ENCODE results near the gene FBXO8. TPM values are rescaled to one million over a fixed set of nuclear protein-coding genes. Genes with fewer than 3 reads are reported as not detected.

FBXO8 gene
- total RNA-seq, 6 experiments from 2014 or later = 15.4 to 22.2 (median 21.5) TPM

DNA sequence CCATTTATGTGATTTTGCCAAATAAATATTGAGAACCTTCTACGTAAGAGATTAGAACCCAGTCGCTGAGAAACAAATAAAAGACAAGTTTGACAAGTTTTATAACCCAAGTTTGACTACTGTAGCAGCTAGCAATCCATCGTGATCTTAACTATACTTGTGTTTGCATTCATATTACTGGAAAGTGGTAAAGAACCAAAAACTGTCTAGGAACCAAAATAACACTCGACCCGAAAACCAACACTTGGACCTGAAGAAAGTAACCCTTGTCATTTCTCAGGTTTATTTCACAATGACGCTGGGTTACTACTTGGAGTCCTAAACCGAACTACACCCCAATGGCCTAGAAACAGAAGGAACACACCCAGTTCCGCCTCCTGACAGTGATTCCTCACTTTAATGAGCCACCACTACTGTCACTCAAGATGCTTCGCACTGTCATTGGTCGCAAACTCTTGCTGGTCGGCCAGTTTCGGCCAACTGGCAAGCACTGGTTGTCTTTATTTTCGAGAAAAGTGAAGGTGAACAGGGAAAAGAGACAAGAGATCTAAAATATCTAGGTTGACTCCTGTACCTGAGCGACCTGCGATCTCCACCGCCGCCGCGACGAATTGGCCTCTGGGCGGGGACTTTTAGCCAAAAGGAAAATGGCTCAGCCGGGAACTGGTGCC, 496 bp downstream of the FBXO8 start:
- peaks cover 53% of the 10 kb centered on the region for H3K4me1 Mint-ChIP-seq (ENCODE audit: low read depth)
- peaks cover 17% of the 10 kb centered on the region for H3K36me3 Mint-ChIP-seq (ENCODE audit: low read depth)
- no peaks in the 10 kb centered on the region; the same call in 1 of the 2 replicates for H3K27me3 Mint-ChIP-seq (ENCODE audit: insufficient read depth)
- H3K4me3 Mint-ChIP-seq = peak overlapping the region; percentile 100
- H3K9me3 Mint-ChIP-seq = peaks cover 6% of the 10 kb centered on the region; the same call in 1 of the 2 replicates
- DNase-seq = peak; percentile 95
- peak overlapping the region; percentile 99 for H3K27ac Mint-ChIP-seq
- TF ChIP-seq, protein P1, sequence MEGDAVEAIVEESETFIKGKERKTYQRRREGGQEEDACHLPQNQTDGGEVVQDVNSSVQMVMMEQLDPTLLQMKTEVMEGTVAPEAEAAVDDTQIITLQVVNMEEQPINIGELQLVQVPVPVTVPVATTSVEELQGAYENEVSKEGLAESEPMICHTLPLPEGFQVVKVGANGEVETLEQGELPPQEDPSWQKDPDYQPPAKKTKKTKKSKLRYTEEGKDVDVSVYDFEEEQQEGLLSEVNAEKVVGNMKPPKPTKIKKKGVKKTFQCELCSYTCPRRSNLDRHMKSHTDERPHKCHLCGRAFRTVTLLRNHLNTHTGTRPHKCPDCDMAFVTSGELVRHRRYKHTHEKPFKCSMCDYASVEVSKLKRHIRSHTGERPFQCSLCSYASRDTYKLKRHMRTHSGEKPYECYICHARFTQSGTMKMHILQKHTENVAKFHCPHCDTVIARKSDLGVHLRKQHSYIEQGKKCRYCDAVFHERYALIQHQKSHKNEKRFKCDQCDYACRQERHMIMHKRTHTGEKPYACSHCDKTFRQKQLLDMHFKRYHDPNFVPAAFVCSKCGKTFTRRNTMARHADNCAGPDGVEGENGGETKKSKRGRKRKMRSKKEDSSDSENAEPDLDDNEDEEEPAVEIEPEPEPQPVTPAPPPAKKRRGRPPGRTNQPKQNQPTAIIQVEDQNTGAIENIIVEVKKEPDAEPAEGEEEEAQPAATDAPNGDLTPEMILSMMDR (IDR thresholded peaks at IDR 0.05) = no peak

DNA sequence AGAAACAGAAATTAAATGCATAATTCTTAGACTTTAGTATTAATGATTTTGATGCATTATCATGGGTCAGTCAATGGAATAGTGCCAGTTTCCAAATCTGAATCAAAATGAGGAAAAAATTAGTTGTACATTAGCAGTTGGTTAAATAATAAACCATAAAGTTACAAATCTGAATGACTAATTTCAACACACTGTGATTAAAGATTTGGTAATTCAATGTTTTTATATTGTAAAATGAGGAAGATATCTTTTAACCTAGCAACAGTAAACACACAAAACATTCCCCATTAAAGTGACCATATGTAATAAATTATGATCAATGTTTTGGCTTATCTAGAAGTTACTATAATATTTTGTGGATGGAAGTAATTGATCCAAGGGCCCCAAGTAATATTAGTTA, 1.6 kb downstream of the FBXO8 start:
- Mint-ChIP-seq H3K9me3 (peaks cover 6% of the 10 kb centered on the region; the same call in 1 of the 2 replicates), H3K27me3 (ENCODE audit: insufficient read depth) (no peaks in the 10 kb centered on the region; the same call in 1 of the 2 replicates), H3K36me3 (ENCODE audit: low read depth) (peaks cover 17% of the 10 kb centered on the region), H3K4me3 (peak overlapping the region; percentile 100), H3K27ac (peak overlapping the region; percentile 99), H3K4me1 (ENCODE audit: low read depth) (peaks cover 62% of the 10 kb centered on the region)
- TF ChIP-seq, protein P1 (IDR thresholded peaks at IDR 0.05) = no peak
- no peak for DNase-seq

DNA sequence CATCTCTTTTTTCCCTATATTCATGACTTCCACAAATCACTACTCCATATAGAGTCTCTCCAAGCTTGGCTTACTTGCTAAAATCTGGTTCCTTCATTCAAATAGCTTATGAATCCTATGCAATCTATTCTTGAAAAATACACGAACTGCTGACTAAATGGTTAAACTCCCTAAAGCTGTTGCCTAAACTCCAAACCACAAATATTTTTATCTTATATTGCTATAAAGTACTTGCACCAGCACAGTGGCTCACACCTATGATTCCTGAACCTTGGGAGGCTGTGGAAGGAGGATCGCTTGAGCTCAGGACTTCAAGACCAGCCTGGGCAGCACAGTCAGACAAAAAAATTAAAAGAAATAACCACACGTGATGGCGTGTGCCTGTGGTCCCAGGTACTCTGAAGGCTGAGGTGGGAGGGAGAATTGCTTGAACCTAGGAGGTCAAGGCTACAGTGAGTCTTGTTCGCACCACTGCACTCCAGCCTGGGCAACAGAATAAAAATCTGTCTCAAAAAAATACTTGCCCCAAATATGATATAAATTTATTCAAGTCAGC, 2.2 kb downstream of the FBXO8 start:
- H3K4me3 Mint-ChIP-seq = peak overlapping the region; percentile 33
- DNase-seq = no peak
- H3K27ac Mint-ChIP-seq = no peak overlapping the region
- H3K9me3 Mint-ChIP-seq = peaks cover 6% of the 10 kb centered on the region; the same call in 1 of the 2 replicates
- TF ChIP-seq, protein P1 (IDR thresholded peaks at IDR 0.05) = no peak
- no peaks in the 10 kb centered on the region; the same call in 1 of the 2 replicates for H3K27me3 Mint-ChIP-seq (ENCODE audit: insufficient read depth)
- H3K4me1 Mint-ChIP-seq (ENCODE audit: low read depth) = peaks cover 62% of the 10 kb centered on the region
- peaks cover 17% of the 10 kb centered on the region for H3K36me3 Mint-ChIP-seq (ENCODE audit: low read depth)

DNA sequence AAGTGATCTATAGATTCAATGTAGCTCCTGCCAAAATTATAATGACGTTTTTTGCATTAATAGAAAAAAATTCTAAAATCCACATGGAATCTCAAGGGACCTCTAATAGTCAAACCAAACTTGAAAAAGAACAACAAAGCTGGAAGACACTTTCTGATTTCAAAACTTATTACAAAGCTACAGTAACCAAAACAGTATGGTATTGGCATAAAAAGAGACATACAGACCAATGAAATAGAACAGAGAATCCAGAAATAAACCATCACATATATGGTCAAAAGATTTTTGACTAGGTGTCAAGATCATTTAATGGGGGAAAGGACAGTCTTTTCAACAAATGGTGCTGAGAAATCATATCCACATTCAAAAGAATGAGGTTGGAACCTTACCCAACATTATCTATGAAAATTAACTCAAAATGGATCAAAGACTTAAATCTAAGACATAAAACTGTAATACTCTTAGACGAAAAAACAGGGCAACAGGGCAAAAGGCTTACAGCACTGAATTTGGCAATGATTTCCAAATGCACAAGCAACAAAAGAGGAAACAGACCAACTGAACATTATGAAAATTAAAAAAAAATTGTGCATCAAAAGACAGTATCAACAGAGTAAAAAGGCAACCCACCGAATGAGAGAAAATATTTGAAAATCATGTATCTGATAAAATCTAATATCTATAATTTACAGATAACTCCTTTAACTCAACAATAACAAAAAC, 3.9 kb downstream of the FBXO8 start:
- Mint-ChIP-seq H3K9me3 (peaks cover 6% of the 10 kb centered on the region; the same call in 1 of the 2 replicates), H3K27ac (no peak overlapping the region), H3K27me3 (ENCODE audit: insufficient read depth) (no peaks in the 10 kb centered on the region; the same call in 1 of the 2 replicates), H3K4me3 (no peak overlapping the region), H3K36me3 (ENCODE audit: low read depth) (peaks cover 17% of the 10 kb centered on the region), H3K4me1 (ENCODE audit: low read depth) (peaks cover 45% of the 10 kb centered on the region)
- TF ChIP-seq, protein P1 (IDR thresholded peaks at IDR 0.05) = no peak
- DNase-seq = no peak

- H3K27ac Mint-ChIP-seq = no peak overlapping the region
- no peaks in the 10 kb centered on the region; the same call in 1 of the 2 replicates for H3K27me3 Mint-ChIP-seq (ENCODE audit: insufficient read depth)
- peaks cover 43% of the 10 kb centered on the region for H3K4me1 Mint-ChIP-seq (ENCODE audit: low read depth)
- H3K36me3 Mint-ChIP-seq (ENCODE audit: low read depth) = peaks cover 17% of the 10 kb centered on the region
- peaks cover 6% of the 10 kb centered on the region; the same call in 1 of the 2 replicates for H3K9me3 Mint-ChIP-seq
- TF ChIP-seq, protein P1 (IDR thresholded peaks at IDR 0.05) = no peak
- no peak overlapping the region for H3K4me3 Mint-ChIP-seq
- DNase-seq = no peak
Observed at GRCh38 chr4:174278467-174278866, 5.0 kb downstream of the FBXO8 start.
